ENCODE results near the gene LMO7. TPM values are rescaled to one million over a fixed set of nuclear protein-coding genes. Genes with fewer than 3 reads are reported as not detected.

Gene LMO7
- total and polyA plus RNA-seq, 11 donors, result 195 to 573 (median 425) TPM

- no peak for TF ChIP-seq POLR2A (IDR thresholded peaks at IDR 0.05)
- no peak for TF ChIP-seq CTCF (IDR thresholded peaks at IDR 0.05)
- Histone ChIP-seq H3K4me1 (no peaks in the 10 kb centered on the region), H3K27me3 (no peaks in the 10 kb centered on the region), H3K27ac (no peak overlapping the region), H3K9me3 (no peaks in the 10 kb centered on the region), H3K4me3 (no peak overlapping the region), H3K36me3 (no peaks in the 10 kb centered on the region)
- DNase-seq, result no peak
- no peak for ATAC-seq
- WGBS, 4 donors, result 0 to 100% (median 66%) methylated on average over 1 of the region's 1 CpG
- intact Hi-C loops (cut with DNase I), result no loop called here
Observed at GRCh38 chr13:75617230-75617629, 18.9 kb upstream of the LMO7 start.

GRCh38 chr13:75618308-75618707, 17.8 kb upstream of the LMO7 start:
- no peaks in the 10 kb centered on the region for H3K36me3 ChIP-seq
- DNase-seq (no peak), ATAC-seq (no peak)
- WGBS, 4 donors, result 0 to 1% (median 0%) methylated on average over 1 of the region's 1 CpG
- TF ChIP-seq CTCF (IDR thresholded peaks at IDR 0.05) (no peak), POLR2A (IDR thresholded peaks at IDR 0.05) (no peak)
- H3K4me3 ChIP-seq, result no peak overlapping the region
- intact Hi-C loops (cut with DNase I), result no loop called here
- H3K4me1 ChIP-seq, result no peaks in the 10 kb centered on the region
- H3K9me3 ChIP-seq, result no peaks in the 10 kb centered on the region
- no peak overlapping the region for H3K27ac ChIP-seq
- no peaks in the 10 kb centered on the region for H3K27me3 ChIP-seq

GRCh38 chr13:75620020-75620419, 16.1 kb upstream of the LMO7 start:
- Histone ChIP-seq H3K4me3 (no peak overlapping the region), H3K4me1 (no peaks in the 10 kb centered on the region)

GRCh38 chr13:75621147-75621546, 15.0 kb upstream of the LMO7 start:
- DNase-seq, result no peak

More at GRCh38 chr13:75620020-75620419, 16.1 kb upstream of the LMO7 start:
- intact Hi-C loops (cut with DNase I), result no loop called here
- Histone ChIP-seq H3K36me3 (peaks cover 0 to 5% (median 0%) of the 10 kb centered on the region in 9 donors), H3K27ac (no peak overlapping the region), H3K9me3 (no peaks in the 10 kb centered on the region), H3K27me3 (no peaks in the 10 kb centered on the region)
- TF ChIP-seq CTCF (IDR thresholded peaks at IDR 0.05) (no peak), POLR2A (IDR thresholded peaks at IDR 0.05) (no peak)
- DNase-seq (no peak), ATAC-seq (no peak)
- WGBS, 4 donors, result 60 to 83% (median 67%) methylated on average over 1 of the region's 1 CpG

More at GRCh38 chr13:75621147-75621546, 15.0 kb upstream of the LMO7 start:
- Histone ChIP-seq H3K27me3 (no peaks in the 10 kb centered on the region), H3K36me3 (peaks cover 0 to 5% (median 0%) of the 10 kb centered on the region in 9 donors), H3K4me3 (no peak overlapping the region), H3K27ac (no peak overlapping the region), H3K4me1 (no peaks in the 10 kb centered on the region), H3K9me3 (no peaks in the 10 kb centered on the region)
- WGBS, 4 donors, result 70 to 75% (median 73%) methylated on average over 2 of the region's 2 CpGs
- intact Hi-C loops (cut with DNase I), result no loop called here
- ATAC-seq, result no peak
- TF ChIP-seq CTCF (IDR thresholded peaks at IDR 0.05) (no peak), POLR2A (IDR thresholded peaks at IDR 0.05) (no peak)
